ENCODE measurements around the gene EN2.

The EN2 gene

DNA sequence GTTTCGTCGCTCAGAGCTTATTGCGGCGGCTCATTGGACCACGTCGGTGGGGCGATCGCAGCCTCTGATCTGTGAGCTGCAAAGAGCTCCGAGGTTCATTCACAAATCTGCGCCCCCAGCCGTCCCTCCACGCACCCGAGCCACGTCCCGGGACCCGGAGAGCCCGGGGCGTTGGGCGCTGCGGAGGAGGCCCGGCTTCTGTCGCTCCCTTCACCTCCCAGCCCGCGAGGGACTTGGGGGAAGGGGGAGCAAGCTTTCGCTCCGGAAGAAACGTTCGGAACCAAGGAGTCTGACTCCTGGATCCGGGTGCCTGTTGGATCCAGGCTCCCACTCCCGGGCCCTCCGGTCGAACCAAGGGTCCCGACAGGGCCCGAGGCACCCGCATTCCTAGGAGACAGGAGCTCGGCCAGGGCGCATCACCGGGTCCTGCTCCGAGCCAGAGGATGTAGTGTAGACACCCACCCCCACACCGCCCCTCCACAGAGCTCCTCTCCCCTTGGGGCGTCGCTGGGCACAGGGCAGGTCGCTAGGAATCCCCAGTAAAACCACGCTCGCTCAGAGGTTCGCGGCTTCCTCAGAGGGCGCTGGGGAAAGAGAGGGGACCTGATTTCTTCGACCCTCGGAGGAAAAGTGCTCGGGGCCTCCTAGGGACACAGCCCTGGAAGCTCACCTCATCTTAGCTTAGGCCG lies 7.9 kb upstream of the EN2 start:
- DNase-seq (ENCODE audit: low read depth, low spot score) = no peak

DNA sequence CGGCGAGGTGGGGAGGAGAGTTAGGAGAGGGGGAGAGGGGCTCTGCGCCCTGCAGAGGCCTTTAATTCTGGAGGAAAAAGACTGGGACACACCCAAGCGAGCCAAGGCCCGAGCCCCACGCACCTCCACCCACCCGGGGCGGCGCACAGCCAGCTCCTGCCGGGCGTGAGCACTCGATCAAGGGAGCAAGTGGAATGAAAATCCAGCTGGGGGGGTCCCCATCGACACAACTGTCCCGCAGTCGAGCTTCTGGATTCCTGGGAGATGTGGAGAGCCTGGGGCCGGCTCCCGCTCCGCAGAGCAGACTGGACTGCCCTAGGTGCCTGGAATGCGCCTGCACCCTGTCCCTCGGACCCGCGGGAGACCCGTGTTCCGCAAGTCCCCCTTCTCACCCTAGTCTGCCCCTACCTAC lies 7.4 kb upstream of the EN2 start:
- H3K27ac ChIP-seq = no peak overlapping the region
- DNase-seq (ENCODE audit: low read depth, low spot score) = no peak

More for the DNA sequence above, 7.9 kb upstream of the EN2 start:
- no peak overlapping the region for H3K27ac ChIP-seq

DNA sequence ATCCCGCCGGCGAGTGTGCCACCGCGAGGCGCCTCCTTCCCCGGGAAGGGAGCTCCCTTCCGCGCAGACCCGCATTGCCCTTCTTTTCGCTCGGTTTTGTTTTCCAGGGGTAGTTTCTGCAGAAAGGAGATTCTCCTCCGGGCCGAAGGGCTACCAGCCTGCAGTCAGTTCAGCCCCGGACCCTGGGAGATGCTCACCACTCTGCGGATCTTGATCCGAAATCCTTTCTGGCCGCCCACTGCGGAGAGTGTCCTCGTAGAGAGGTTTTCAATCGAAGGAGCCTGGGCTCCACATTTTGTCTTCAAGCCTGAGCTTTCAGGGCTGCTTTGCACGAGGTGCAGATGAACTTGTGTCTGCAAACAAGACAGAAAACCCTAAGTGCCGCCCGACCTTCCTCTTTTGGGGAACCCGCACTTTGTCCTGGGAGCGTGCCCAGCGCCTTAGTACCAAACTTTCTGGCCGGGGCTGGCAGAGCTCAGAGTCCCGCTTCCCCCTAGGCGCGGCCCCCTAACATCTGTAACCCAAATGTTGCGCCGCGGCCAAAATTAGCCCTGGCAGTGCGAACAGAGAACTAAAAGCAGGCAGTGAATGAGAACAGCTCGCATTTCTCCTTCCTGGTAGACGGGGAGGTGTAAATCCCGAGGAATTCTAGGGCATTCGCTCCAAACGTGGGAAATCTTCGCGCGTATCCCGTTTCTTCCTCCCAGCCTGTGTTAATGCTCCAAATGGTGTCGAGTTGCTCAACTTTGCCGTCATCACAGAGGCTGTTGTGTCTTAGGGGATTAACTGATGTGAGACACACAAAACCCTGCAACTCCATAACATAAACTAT lies 6.7 kb upstream of the EN2 start:
- no peak overlapping the region for H3K27ac ChIP-seq
- DNase-seq (ENCODE audit: low read depth, low spot score) = no peak

DNA sequence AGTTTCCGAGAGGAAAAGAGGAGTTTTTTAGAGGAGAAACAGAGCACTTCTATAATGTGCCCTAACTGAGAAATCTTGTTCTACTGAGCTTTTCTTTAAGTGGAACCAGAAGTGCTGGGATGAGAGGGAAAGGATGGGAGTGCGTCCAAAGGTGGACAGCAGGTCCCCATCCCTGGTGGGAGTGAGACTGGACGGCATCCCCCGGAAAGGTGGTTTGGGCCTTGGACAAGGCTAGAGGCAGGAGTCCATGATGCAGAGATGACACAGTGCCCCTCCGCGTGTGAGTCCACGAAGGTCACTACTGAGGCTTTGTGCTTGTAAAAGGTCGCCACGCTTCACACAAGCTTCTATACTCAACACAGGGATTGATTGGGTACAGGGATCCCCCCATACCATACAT lies 6.1 kb upstream of the EN2 start:
- DNase-seq (ENCODE audit: low read depth, low spot score) = no peak
- H3K27ac ChIP-seq = no peak overlapping the region

DNA sequence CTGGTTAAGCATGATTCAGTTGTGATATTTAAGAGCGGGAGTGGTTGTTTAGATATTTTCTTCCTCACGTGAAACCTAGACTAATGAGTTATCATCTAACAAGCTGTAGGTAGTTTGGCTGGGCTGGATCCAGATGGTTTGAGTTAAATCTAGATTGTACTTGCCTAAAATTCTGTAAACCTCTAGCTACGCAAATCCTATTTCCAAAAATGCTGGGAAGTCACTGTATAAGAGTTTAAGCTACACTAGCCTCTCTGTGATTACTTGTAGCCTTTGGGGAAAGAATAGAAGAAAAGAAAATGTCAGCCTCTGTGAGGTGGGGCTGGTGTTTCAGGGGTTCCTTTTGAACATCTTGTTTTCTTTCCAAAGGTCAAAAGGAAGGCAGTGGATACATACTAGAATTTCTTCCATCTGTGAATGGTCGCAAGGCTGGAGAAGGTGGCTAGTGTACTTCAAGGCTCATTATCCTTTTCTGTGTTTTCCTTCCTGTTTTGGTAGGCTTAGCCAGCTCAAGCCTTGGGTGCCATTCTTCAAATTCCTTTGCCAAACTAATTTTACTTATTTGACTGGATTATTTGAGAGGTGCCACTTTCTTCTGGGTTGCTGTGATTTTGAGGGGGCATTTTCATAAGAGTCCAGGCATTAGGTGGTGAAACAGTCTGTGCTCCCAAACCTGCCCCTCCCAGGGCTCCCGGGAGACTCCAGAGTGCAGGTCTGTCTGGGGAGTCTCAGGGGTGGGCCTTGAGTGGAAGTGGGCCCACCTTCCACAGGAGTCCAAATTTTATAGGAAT lies 5.2 kb upstream of the EN2 start:
- DNase-seq (ENCODE audit: low read depth, low spot score) = no peak
- H3K27ac ChIP-seq = no peak overlapping the region

DNA sequence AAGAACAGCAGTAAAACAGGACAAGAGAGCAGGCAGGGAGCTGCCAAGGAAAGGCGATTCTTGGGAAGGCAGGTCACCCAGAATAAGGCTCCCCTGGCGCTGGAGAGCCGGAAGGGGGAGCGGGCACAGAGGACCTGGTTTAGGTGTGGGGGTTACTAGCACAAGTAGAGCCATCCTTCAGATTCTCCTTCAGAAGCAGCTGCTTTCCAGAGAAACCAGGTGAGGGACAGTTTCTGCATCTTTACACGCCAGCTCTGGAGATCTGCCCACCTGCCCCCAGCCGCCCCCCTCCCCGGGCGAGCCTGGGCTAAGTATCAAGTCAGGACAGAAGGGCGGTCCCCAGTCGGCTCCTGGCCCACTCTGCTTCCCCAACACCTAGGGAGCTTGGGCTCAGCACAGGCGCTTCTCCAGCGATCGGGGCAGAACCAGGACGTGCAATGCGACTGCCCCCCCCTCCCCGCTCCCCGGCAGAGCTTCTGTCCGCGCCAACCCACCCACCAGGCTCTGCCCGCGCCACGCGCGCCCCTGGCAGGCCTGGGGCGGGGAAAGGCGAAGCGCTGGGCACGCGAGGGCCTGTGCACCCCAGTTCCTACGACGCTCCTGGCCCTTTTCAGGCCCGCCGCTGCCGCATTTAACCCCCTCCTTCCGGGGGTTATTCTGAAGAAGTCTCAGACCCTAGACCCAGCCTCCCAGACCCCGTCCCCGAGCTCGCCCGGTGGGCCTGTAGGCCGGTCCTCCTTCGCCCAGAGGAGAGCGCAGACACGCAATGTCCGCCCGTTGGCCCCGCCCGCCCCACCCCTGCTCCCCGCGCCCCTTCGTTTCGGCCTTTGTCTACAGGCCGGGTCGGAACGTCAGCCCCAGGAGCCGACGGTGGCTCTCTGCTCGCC lies 4.4 kb upstream of the EN2 start:
- DNase-seq (ENCODE audit: low read depth, low spot score) = no peak
- H3K27ac ChIP-seq = no peak overlapping the region

DNA sequence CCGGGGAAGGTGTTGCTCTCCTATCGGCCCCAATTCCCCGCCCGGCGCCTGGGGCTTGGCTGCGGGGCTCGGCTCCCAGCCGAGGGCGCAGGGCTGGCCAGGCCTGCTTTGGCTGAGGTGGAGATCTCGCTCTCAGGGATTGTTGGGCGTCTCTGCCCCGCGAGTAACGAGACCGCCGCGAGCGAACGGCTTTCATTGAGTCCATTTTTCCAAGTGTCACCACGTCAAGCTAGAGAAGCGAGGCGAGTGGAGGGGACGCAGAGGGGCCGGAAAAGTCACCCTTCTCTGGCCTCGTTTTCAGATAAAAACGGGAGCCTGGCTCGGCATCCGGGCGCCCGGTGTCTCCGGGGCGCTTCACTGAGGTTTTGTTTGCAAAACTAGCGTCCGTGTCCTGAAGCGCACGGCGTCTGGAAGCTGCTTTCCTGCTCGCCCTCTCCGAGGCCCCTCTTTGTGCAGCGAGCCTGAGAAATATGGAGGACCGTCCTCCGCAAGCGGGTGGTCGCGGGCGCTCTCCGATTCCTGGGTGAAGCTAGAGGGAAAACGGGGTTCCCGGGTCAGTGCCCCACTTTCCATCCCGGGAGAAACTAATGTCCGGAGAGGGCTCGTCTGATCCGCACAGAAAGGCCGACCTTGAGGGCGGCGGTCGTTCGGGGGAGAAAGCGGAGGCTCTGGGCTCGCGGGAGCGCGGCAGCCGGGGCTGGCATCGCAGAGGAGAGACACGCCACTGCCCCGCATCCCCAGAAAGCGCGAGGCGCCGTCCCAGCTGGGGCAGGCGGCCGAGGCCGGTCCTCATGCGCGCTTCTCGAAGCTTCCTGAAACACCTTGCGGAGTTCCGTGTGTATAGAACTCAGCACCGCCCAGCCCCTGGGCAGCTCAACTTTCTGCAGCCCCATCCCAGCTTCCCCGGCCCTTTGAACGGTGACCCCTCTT lies 3.5 kb upstream of the EN2 start:
- no peak for DNase-seq (ENCODE audit: low read depth, low spot score)
- no peak overlapping the region for H3K27ac ChIP-seq

DNA sequence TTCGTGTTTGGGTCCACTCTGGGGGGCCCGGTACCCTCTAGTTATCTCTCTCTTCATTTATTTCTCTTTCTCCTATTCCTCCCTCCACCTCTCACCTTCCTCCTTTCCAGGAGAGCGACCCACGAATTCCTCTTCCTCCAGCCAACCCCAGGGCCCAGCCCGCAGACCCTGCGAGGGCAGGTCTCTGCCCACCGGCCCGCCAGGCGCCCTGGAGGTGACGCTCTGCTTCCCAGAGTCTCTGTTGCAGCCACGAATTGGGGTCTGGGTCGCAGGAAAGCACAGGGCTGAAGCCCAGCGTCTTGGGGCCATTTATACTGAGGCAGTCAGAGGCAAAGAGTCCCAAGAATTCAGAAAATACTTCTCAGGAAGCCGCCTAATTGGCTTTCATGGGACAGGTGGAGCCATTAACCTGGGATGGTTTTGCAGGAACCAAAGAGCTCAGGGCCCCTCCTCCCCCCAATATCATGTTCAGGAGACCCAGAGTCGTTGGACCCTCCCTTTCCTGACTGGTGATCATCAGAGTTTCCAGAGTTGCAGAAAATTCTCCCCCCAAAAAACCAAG lies 2.7 kb upstream of the EN2 start:
- H3K27ac ChIP-seq = no peak overlapping the region
- DNase-seq (ENCODE audit: low read depth, low spot score) = no peak

DNA sequence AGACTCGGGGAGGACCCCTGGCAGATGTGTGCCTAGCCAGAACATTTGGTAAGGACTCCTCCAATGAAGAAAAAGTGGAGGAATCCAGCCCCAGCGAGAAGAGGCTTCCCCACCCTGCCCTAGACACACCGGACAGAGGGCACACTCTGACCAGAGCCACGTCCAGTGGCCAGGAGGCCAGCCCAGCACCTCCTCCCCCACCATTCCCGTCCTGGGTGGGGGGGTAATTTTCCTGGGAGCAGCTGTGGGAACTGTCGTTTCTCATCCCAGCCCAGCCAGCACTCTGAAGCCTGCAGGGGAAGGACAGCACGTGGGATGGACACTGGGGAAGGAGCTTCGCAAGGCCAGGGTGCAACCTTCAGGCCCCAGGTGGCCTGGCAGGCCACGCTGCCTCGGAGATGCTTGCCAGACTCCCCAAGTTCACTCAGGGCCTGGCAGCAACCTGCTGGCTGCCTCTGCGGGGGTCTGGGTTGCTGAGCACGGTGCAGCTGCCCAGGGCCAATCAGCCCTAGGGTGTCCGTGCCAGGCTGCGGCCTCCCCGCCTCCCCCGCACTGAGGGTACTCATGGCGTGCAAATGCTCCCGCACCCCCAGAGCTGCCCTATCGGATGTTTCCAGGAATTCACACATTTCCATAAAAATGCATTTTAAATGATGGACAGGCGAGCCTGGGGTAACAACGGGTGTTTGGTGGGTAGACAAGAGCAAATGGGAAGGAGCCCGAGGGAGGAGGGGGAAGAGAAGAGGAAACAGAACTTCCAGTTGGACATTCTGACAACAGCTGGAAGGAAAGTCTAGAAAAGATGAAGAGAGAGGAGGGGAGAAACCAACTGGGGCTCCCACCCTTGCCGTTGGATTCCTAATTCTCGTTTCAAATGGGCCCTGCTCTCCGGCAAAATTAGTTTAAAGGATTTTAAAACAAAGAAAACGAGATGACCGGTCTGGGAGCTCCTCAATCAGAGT lies 1.9 kb upstream of the EN2 start:
- H3K27ac ChIP-seq = no peak overlapping the region
- no peak for DNase-seq (ENCODE audit: low read depth, low spot score)

DNA sequence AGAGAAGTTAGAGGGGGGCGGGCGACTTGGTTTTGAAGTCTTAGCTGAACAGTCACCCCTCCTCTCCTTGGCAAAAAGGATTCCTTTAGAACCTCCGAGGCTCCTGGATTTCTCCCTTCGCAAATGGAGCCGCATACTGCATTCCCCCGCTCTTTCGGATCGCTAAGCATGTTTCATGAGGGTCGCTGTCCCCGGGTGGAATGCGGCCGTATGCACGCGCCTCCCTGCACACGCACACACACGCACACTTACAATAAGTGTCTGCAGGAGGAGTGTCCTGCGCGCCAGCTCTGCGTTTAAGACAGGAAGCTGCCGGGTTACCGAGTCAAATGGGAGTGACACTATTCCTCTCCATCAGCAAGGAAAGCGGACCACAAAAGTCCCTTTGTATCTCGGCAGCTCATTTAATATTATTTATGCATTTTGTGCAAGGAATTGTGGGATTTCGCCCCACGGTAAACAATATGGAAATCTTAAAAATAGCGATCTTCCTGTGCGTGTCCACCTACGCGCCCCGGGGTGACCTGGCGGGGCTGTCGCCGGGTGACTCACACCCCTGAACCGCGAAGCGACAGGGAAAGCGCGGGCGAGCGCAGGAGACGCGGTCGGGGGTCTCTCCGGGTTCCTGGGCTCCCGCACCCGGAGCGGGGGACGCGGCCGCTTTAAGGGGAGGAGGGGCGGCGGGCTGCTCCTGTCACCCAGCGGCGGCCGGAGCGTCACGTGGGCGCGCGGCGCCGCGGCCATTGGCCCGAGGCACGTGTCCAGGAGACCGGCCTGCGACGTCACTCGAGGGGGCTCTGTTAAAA lies 988 bp upstream of the EN2 start:
- no peak for DNase-seq (ENCODE audit: low read depth, low spot score)
- no peak overlapping the region for H3K27ac ChIP-seq

DNA sequence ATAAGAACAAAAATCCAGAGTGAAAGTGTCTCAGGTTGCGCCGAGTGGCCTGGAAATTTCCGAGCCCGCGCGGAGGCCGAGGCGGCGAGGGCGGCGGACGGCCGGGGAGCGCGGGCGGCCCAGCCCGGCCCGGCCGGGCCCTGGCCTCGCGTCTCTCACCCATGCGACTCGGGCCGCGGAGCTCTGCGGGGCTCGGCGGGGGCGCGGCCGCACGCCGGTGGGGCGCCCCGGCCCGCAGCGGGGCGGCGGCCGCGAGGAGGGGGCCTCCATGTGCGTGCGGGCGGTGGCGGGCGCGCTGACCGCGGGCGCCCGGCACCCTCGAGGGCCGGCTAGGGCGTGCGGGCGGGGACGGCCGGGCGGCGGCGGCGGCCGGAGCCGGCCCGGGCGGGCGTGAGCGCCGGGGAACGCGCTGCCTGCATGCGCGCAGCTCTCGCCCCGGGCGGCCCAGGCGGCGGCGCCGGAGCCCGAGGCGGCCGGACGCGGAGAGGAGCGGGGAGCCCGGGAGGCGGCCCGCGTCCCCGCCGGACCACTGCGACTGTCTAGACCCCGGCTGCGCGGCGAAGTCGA lies 302 bp upstream of the EN2 start:
- DNase-seq (ENCODE audit: low read depth, low spot score) = no peak

DNA sequence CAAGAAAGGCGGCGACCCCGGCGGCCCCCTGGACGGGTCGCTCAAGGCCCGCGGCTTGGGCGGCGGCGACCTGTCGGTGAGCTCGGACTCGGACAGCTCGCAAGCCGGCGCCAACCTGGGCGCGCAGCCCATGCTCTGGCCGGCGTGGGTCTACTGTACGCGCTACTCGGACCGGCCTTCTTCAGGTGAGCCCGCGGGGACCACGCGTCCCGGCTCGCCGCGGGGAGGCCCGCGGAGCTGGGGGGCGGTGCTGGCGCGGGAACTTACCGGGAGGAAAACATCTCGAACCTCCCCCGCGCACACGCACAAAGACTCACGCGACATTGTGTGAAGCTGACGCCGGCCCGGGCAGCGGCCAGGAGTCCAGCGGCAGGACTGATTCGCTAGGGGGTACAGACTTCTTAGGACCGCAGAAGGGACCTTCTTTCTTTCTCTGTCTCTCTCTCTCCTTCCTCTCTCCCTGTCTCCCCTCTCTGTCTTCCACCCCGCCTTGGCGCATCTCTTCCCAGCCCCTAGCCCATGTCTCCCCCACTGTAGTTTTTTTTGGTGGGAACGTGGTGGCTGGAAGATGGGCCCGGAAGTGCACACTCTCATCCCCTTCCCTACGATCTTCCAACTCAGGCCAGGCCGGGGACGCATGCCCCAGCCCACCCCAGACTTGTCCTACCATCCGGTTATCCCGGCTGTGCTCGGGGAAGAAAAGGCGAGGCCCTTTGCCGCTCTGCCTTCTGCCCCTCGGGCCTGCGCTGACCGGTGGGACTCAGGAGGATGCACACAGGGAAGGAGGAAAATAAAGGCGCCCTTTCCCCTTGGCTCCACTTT lies 1.2 kb downstream of the EN2 start:
- no peak overlapping the region for H3K27ac ChIP-seq
- DNase-seq (ENCODE audit: low read depth, low spot score) = no peak

More for the DNA sequence above, 302 bp upstream of the EN2 start:
- H3K27ac ChIP-seq = no peak overlapping the region

DNA sequence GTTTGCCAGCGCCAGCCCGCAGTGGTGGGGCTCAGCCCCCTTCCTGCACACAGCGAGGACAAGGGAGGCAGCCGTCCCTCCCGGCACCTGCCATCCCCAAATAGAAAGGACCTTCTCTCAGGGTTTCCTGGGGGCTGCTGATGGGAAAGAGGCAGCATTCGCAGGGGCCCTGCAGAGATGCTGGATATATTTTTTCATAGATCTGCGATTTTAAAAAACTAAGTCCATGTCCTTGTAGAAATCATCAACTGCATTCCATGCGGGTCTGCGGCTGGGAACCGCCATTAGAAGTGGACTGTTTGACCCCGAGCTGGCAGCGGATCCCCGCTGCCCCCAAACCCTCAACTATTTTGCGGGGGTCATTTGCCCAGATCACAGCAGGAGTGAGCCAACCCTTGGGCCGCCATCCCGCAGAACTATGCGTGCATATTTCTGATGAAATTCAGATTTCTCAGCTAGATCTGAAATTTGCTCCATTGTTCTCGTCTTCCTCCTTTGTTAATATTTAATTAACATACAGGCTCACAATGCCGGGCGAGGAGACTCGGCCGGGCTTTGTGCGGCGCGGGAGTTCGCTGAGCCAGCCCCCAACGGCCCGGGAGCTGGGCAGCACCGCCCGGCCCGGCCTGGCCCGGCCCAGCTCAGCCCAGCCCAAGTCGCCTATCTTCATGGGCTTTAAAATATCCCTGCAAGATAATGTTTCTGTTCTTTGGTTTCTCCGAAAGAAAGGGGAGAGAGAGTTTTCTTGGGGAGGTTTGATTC lies 2.0 kb downstream of the EN2 start:
- no peak for DNase-seq (ENCODE audit: low read depth, low spot score)
- H3K27ac ChIP-seq = no peak overlapping the region

DNA sequence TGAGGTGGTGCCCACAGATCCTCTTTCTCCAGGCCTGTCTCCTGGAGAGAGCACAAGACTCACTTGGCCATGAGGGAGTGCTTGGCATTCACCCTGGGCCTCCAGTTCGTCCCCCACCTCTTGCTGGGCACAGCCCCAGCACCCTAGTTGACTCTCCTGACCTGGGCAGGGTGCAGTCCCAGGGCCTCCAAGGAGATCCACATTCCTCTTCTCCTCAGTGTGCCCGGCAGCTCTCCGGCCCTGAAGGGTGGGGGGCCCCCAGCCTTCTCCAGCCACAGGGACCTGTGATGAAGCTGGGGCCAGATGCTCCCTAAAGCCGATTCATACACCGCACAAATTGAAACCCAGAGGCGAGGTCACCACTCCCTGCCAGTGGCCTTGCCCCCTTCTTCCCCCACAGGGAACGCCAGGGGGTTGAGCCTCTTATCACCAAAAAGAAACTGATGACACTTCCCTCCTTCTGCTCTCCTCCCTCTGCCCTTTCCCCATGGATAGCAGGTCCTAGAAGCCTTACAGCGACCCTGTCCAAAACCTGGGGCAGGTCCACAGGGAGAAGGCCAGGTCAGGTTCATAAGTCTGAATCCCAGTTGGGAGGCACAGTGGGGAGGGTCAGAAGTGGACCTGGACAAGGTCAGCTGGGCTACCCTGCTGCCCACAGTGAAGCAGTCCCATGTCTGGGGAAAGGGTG lies 3.1 kb downstream of the EN2 start:
- no peak overlapping the region for H3K27ac ChIP-seq
- DNase-seq (ENCODE audit: low read depth, low spot score) = no peak
